HepG2 (cell line): Measurements from ENCODE around the gene CTNNA2. TPM values are rescaled to one million over a fixed set of nuclear protein-coding genes. Genes with fewer than 3 reads are reported as not detected.

ENCODE experiments used
- ELK4 ChIP-seq: sonication (generic); formaldehyde crosslinking; IDR thresholded peaks from 2 replicates; pipeline ENCODE4 v1.9.0; 2021; ENCODE audit warnings: missing genetic modification reagents, borderline replicate concordance
- HNRNPH1 ChIP-seq: fragments of 200-400 bp; formaldehyde crosslinking; optimal IDR thresholded peaks from 2 replicates; pipeline ENCODE3; 2017; ENCODE audit warnings: mild to moderate bottlenecking, low read depth, low read length
- HNRNPLL ChIP-seq: fragments of 200-400 bp; formaldehyde crosslinking; IDR thresholded peaks from 2 replicates; pipeline ENCODE4 v1.6.1; 2017; ENCODE audit warnings: mild to moderate bottlenecking, low read depth, low read length; ENCODE audit not compliant: poor library complexity, severe bottlenecking
- MYPOP ChIP-seq: sonication (generic); formaldehyde crosslinking; IDR thresholded peaks from 2 replicates; pipeline ENCODE4 v1.8.1; 2023; ENCODE audit warnings: mild to moderate bottlenecking, moderate library complexity, missing genetic modification reagents
- NFAT5 ChIP-seq: sonication (generic); formaldehyde crosslinking; IDR thresholded peaks from 2 replicates; pipeline ENCODE4 v1.4.0; 2020; ENCODE audit warnings: missing genetic modification reagents
- PAWR ChIP-seq: sonication (generic); formaldehyde crosslinking; IDR thresholded peaks from 2 replicates; pipeline ENCODE4 v1.4.0; 2020; ENCODE audit warnings: missing genetic modification reagents, mild to moderate bottlenecking, borderline replicate concordance
- PCBP1 ChIP-seq: fragments of 200-400 bp; formaldehyde crosslinking; IDR thresholded peaks from 2 replicates; pipeline ENCODE4 v1.6.1; 2017; ENCODE audit warnings: mild to moderate bottlenecking, low read depth, low read length, borderline replicate concordance
- PHF20 ChIP-seq: sonication (generic); formaldehyde crosslinking; IDR thresholded peaks from 2 replicates; pipeline ENCODE4 v1.5.0; 2020; ENCODE audit warnings: mild to moderate bottlenecking, missing genetic modification reagents
- RFXANK ChIP-seq: IDR thresholded peaks from 2 replicates; pipeline ENCODE4 v1.6.1; 2016
- SIN3B ChIP-seq: fragments of 150-350 bp; IDR thresholded peaks from 2 replicates; pipeline ENCODE4 v1.6.1; 2014; ENCODE audit warnings: low read length
- TARDBP ChIP-seq: sonication (generic); formaldehyde crosslinking; IDR thresholded peaks from 2 replicates; pipeline ENCODE4 v1.8.0; 2022; ENCODE audit warnings: mild to moderate bottlenecking, missing genetic modification reagents
- XRCC5 ChIP-seq: fragments of 200-400 bp; formaldehyde crosslinking; optimal IDR thresholded peaks from 2 replicates; pipeline ENCODE3; 2017; ENCODE audit warnings: mild to moderate bottlenecking, low read length
- YEATS2 ChIP-seq: sonication (generic); formaldehyde crosslinking; IDR thresholded peaks from 2 replicates; pipeline ENCODE4 v1.4.0; 2020; ENCODE audit warnings: missing genetic modification reagents, borderline replicate concordance
- ZBTB44 ChIP-seq: sonication (generic); formaldehyde crosslinking; IDR thresholded peaks from 2 replicates; pipeline ENCODE4 v1.4.0; 2020; ENCODE audit warnings: missing genetic modification reagents
- ZNF121 ChIP-seq: sonication (generic); formaldehyde crosslinking; IDR thresholded peaks from 2 replicates; pipeline ENCODE4 v1.5.0; 2020; ENCODE audit warnings: mild to moderate bottlenecking, missing genetic modification reagents
- ZNF230 ChIP-seq: sonication (generic); formaldehyde crosslinking; IDR thresholded peaks from 2 replicates; pipeline ENCODE4 v1.4.0; 2020; ENCODE audit warnings: mild to moderate bottlenecking, missing genetic modification reagents
- ZNF354B ChIP-seq: sonication (generic); formaldehyde crosslinking; IDR thresholded peaks from 2 replicates; pipeline ENCODE4 v1.8.0; 2022; ENCODE audit warnings: mild to moderate bottlenecking, missing genetic modification reagents
- ZNF784 ChIP-seq: sonication (generic); formaldehyde crosslinking; IDR thresholded peaks from 2 replicates; pipeline ENCODE4 v1.5.1; 2020; ENCODE audit warnings: missing genetic modification reagents, mild to moderate bottlenecking, borderline replicate concordance
- polyA plus RNA-seq, 8 experiments: library from polyadenylated mRNA; depleted of rRNA in 3 of 8; stranded (reverse) in 7 of 8; unstranded in 1 of 8; fragments of >200 nt; fragmentation: Illumina TruSeq in 4 of 8; extraction: Trizol in 4 of 8; gene quantifications; 2 replicates each; pipeline versions ENCODE4 v1.2.1 to v1.2.3, GENCODE V29; 2011 to 2016; ENCODE audit warnings: low read depth in 4 of 8, missing spikeins in 1 of 8, mixed read lengths in 1 of 8; ENCODE audit not compliant: insufficient read depth in 1 of 8
- total RNA-seq, 5 experiments: library from RNA; depleted of rRNA; stranded (reverse); fragments of >200 nt; fragmentation: Illumina TruSeq; extraction: Trizol; gene quantifications; 2 replicates each; pipeline ENCODE4 v1.2.3, GENCODE V29; 2016; ENCODE audit warnings: low read depth in 1 of 5

CTNNA2 gene
- total and polyA plus RNA-seq, 2 of the 13 experiments (the other 11 are each of a cell fraction or from before 2014, with no cell fraction given), result not detected

GRCh38 chr2:79511320-79511951 lies 1.4 kb upstream of the CTNNA2 start (continued):
- TF ChIP-seq NFAT5 (CRISPR knock-in tag) (peak; percentile 90; the same call in 1 of the 2 replicates), RFXANK (CRISPR knock-in tag) (peak; percentile 75; the same call in 1 of the 2 replicates), SIN3B (no peak), ZNF230 (0 out of 2 replicates have a peak, but pooled peaks have one; percentile 43), TARDBP (CRISPR knock-in tag) (no peak), XRCC5 (peak; percentile 67), ZNF784 (CRISPR knock-in tag) (no peak), MYPOP (CRISPR knock-in tag) (0 out of 2 replicates have a peak, but pooled peaks have one; percentile 38), ZNF354B (no peak), ZBTB44 (CRISPR knock-in tag) (0 out of 2 replicates have a peak, but pooled peaks have one; percentile 91), HNRNPLL (no peak), HNRNPH1 (no peak), ELK4 (no peak; the same call in 1 of the 2 replicates), PHF20 (CRISPR knock-in tag) (no peak), PCBP1 (no peak), ZNF121 (CRISPR knock-in tag) (no peak), YEATS2 (CRISPR knock-in tag) (peak; percentile 69; the same call in 1 of the 2 replicates), PAWR (CRISPR knock-in tag) (no peak)
